Measurements from ENCODE around the gene GASK1A. TPM values are rescaled to one million over a fixed set of nuclear protein-coding genes. Genes with fewer than 3 reads are reported as not detected.

Gene GASK1A
- total RNA-seq, 4 donors from 2014 or later: 2.6 to 9.5 (median 8.8) TPM

DNA sequence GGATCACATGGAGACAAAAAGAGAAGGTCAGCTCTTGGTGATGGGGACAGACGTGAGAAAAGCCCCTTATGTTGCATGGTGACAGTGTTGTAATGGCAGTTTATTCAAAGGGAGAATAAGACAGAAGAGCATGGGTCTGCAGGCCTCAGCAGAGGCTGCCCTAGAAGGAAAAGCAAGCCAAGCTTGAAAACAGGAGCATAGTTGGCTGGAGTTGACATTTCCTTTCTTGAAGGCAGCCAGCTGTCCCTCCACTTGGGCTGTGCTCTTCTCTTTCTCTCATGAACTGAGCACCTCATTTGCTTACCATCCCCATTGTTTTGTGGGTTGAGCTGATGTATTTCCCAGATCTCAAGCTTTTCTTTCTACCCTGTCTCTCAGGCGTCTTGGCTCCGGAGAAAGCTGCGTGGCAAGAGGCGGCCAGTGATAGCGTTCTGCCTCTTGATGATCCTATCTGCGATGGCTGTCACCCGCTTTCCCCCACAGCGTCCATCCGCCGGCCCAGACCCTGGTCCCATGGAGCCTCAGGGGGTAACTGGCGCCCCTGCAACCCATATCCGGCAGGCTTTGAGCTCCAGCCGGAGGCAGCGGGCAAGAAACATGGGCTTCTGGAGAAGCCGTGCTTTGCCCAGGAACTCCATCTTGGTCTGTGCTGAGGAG is 52.9 kb downstream of the GASK1A start:
- Histone ChIP-seq H3K36me3 (no peaks in the 10 kb centered on the region), H3K27me3 (no peaks in the 10 kb centered on the region), H3K27ac (no peak overlapping the region), H3K4me3 (replicated peaks in 1 of 3) (no peak overlapping the region), H3K4me1 (no peaks in the 10 kb centered on the region), H3K9me3 (no peaks in the 10 kb centered on the region)
- no peak for DNase-seq
- TF ChIP-seq, protein P1, sequence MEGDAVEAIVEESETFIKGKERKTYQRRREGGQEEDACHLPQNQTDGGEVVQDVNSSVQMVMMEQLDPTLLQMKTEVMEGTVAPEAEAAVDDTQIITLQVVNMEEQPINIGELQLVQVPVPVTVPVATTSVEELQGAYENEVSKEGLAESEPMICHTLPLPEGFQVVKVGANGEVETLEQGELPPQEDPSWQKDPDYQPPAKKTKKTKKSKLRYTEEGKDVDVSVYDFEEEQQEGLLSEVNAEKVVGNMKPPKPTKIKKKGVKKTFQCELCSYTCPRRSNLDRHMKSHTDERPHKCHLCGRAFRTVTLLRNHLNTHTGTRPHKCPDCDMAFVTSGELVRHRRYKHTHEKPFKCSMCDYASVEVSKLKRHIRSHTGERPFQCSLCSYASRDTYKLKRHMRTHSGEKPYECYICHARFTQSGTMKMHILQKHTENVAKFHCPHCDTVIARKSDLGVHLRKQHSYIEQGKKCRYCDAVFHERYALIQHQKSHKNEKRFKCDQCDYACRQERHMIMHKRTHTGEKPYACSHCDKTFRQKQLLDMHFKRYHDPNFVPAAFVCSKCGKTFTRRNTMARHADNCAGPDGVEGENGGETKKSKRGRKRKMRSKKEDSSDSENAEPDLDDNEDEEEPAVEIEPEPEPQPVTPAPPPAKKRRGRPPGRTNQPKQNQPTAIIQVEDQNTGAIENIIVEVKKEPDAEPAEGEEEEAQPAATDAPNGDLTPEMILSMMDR (IDR thresholded peaks at IDR 0.05): no peak
- intact Hi-C loops (cut with DNase I): no loop called here
- WGBS, 2 donors: 94 to 96% methylated on average over 11 to 16 of the region's 16 CpGs

DNA sequence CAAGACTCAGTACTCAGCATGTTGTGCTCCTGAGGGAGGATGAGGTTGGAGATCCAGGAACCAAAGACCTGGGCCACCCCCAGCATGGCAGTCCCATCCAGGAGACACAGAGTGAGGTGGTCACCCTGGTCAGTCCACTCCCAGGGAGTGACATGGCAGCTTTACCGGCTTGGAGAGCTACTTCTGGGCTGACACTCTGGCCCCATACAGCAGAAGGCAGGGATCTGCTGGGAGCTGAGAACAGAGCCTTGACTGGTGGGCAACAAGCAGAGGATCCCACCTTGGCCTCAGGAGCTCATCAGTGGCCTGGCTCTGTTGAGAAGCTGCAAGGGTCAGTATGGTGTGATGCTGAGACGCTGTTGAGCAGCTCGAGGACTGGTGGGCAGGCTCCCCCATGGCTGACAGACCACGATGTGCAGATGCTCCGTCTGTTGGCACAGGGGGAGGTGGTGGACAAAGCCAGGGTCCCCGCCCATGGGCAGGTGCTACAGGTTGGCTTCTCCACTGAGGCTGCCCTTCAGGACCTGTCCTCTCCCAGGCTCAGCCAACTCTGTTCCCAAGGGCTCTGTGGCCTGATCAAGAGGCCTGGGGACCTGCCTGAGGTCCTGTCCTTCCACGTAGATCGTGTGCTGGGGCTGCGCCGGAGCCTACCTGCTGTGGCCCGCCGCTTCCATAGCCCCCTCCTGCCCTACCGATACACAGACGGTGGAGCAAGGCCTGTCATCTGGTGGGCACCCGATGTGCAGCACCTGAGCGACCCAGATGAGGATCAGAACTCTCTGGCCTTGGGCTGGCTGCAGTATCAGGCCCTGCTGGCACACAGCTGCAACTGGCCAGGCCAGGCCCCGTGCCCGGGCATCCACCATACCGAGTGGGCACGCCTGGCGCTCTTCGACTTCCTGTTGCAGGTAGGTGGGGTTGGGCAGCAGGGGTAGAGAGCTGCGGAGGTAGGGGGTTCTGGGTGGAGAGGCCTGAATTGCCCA is 53.8 kb downstream of the GASK1A start:
- intact Hi-C loops (cut with DNase I): no loop called here
- TF ChIP-seq, protein P1 (IDR thresholded peaks at IDR 0.05): no peak
- TF ChIP-seq POLR2A (IDR thresholded peaks at IDR 0.05): no peak
- no peaks in the 10 kb centered on the region for H3K27me3 ChIP-seq
- 96 to 97% methylated on average over 13 to 22 of the region's 23 CpGs for WGBS, 2 donors
- no peak overlapping the region for H3K4me3 ChIP-seq (replicated peaks in 1 of 3)
- H3K36me3 ChIP-seq: no peaks in the 10 kb centered on the region
- no peaks in the 10 kb centered on the region for H3K4me1 ChIP-seq
- no peak overlapping the region for H3K27ac ChIP-seq
- H3K9me3 ChIP-seq: no peaks in the 10 kb centered on the region
- no peak for DNase-seq

DNA sequence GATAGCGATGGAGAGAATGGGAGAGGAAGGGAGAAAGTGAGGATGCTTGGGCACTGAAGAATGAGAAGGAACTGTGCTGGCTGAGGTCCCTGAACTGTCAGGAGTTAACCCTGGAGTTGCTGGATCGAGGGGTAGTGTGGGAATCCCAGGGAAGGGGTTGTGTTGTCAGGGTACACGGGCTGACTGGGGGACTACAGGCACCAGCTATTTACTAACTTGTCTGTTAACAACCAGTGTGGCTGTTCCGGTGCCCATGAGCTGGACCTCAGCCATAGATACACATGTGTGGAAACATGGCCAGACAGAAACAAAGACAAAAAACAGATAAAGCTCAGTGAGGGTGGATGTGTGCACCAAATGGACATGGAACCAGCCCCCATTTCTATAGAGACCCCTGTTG is 55.1 kb downstream of the GASK1A start:
- intact Hi-C loops (cut with DNase I): no loop called here
- Histone ChIP-seq H3K36me3 (no peaks in the 10 kb centered on the region), H3K4me1 (no peaks in the 10 kb centered on the region), H3K27me3 (no peaks in the 10 kb centered on the region), H3K27ac (no peak overlapping the region), H3K9me3 (no peaks in the 10 kb centered on the region), H3K4me3 (replicated peaks in 1 of 3) (no peak overlapping the region)
- no peak for TF ChIP-seq POLR2A (IDR thresholded peaks at IDR 0.05)
- TF ChIP-seq, protein P1 (IDR thresholded peaks at IDR 0.05): no peak
- no peak for DNase-seq
- 76 to 80% methylated on average over 4 of the region's 4 CpGs for WGBS, 2 donors

DNA sequence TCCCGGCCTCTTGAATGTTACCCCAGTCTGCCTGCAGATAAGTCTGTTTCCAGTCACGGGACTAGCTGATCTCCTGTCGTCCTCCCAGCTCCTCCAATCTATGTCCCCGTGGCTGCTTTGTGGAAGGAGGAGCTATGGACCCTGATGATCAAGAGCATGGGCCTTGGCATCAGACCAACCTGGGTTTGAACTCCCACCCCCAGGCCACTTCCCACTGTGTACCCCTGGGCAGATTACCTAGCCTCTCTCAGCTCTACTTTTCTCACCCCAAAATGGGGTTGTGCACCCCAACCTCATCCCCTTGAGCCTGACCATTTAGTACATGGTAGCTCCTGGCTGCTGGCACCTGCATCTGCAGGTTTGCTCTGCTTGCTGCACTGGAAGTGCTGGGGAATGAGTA is 55.8 kb downstream of the GASK1A start:
- H3K27ac ChIP-seq: no peak overlapping the region
- H3K9me3 ChIP-seq: no peaks in the 10 kb centered on the region
- no peak overlapping the region for H3K4me3 ChIP-seq (replicated peaks in 1 of 3)
- no peaks in the 10 kb centered on the region for H3K27me3 ChIP-seq
- TF ChIP-seq, protein P1 (IDR thresholded peaks at IDR 0.05): no peak
- TF ChIP-seq POLR2A (IDR thresholded peaks at IDR 0.05): no peak
- intact Hi-C loops (cut with DNase I): no loop called here
- no peak for DNase-seq
- H3K36me3 ChIP-seq: no peaks in the 10 kb centered on the region
- 86 to 98% methylated on average over 4 of the region's 4 CpGs for WGBS, 2 donors
- no peaks in the 10 kb centered on the region for H3K4me1 ChIP-seq
